ENCODE measurements around the gene KLKB1. TPM values are rescaled to one million over a fixed set of nuclear protein-coding genes. Genes with fewer than 3 reads are reported as not detected.

Gene KLKB1
- total RNA-seq, 2 donors from 2014 or later, result 1.6 to 2.6 TPM

- Histone ChIP-seq H3K9me3 (no peaks in the 10 kb centered on the region), H3K4me3 (peak overlapping the region; percentile 92), H3K27me3 (replicated peaks; ENCODE audit: insufficient read depth) (no peaks in the 10 kb centered on the region), H3K4me1 (ENCODE audit: control insufficient read depth in 1 of 2, low read depth in 2 of 2) (peaks cover 5 to 40% of the 10 kb centered on the region in 2 donors), H3K27ac (peak overlapping the region; percentile 96 to 97), H3K36me3 (no peaks in the 10 kb centered on the region)
- TF ChIP-seq, protein P1, sequence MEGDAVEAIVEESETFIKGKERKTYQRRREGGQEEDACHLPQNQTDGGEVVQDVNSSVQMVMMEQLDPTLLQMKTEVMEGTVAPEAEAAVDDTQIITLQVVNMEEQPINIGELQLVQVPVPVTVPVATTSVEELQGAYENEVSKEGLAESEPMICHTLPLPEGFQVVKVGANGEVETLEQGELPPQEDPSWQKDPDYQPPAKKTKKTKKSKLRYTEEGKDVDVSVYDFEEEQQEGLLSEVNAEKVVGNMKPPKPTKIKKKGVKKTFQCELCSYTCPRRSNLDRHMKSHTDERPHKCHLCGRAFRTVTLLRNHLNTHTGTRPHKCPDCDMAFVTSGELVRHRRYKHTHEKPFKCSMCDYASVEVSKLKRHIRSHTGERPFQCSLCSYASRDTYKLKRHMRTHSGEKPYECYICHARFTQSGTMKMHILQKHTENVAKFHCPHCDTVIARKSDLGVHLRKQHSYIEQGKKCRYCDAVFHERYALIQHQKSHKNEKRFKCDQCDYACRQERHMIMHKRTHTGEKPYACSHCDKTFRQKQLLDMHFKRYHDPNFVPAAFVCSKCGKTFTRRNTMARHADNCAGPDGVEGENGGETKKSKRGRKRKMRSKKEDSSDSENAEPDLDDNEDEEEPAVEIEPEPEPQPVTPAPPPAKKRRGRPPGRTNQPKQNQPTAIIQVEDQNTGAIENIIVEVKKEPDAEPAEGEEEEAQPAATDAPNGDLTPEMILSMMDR (IDR thresholded peaks at IDR 0.05), result no peak
- ATAC-seq (ENCODE audit: insufficient number of reproducible peaks, low FRiP score, low read depth) (no peak), DNase-seq (ENCODE audit: low spot score) (no peak)
These were observed 35.2 kb upstream of the KLKB1 start for GRCh38 chr4:186192066-186192612.

DNA sequence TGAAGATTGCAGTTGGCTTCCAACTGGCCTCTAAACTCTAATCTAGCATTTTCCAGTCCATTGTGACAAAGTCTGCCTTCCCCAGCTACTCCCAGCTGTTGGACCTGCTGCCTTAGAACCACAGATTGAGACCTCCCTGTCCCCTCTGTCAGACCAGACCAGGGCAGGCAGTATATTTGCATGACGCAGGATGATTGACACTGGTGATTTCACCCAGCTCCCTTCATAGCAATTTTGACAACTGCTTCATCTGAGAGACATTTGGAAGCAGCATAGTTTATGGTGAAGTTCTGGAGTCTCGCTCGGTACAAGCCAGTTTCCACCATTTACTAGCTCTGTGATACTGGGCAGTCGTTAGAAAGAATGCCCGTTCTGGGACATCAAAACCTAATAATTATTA is 33.5 kb upstream of the KLKB1 start:
- TF ChIP-seq, protein P1 (IDR thresholded peaks at IDR 0.05), result no peak
- no peaks in the 10 kb centered on the region for H3K36me3 ChIP-seq
- ATAC-seq (ENCODE audit: insufficient number of reproducible peaks, low FRiP score, low read depth), result no peak
- no peaks in the 10 kb centered on the region for H3K9me3 ChIP-seq
- no peak overlapping the region for H3K4me3 ChIP-seq
- no peak overlapping the region for H3K27ac ChIP-seq
- DNase-seq (ENCODE audit: low spot score), result no peak
- peaks cover 5 to 40% of the 10 kb centered on the region in 2 donors for H3K4me1 ChIP-seq (ENCODE audit: control insufficient read depth in 1 of 2, low read depth in 2 of 2)
- H3K27me3 ChIP-seq (replicated peaks; ENCODE audit: insufficient read depth), result no peaks in the 10 kb centered on the region

GRCh38 chr4:186196063-186196462 is 31.2 kb upstream of the KLKB1 start:
- ATAC-seq (ENCODE audit: insufficient number of reproducible peaks, low FRiP score, low read depth) (no peak), DNase-seq (ENCODE audit: low spot score) (no peak)
- TF ChIP-seq, protein P1 (IDR thresholded peaks at IDR 0.05), result no peak

GRCh38 chr4:186200516-186200915 is 26.8 kb upstream of the KLKB1 start:
- H3K9me3 ChIP-seq, result no peaks in the 10 kb centered on the region
- no peak overlapping the region for H3K4me3 ChIP-seq
- no peaks in the 10 kb centered on the region for H3K4me1 ChIP-seq (ENCODE audit: control insufficient read depth in 1 of 2, low read depth in 2 of 2)
- H3K36me3 ChIP-seq, result no peaks in the 10 kb centered on the region
- no peaks in the 10 kb centered on the region for H3K27me3 ChIP-seq (replicated peaks; ENCODE audit: insufficient read depth)
- TF ChIP-seq, protein P1 (IDR thresholded peaks at IDR 0.05), result no peak
- no peak overlapping the region for H3K27ac ChIP-seq
- ATAC-seq (ENCODE audit: insufficient number of reproducible peaks, low FRiP score, low read depth), result no peak
- no peak for DNase-seq (ENCODE audit: low spot score)

More at GRCh38 chr4:186196063-186196462, 31.2 kb upstream of the KLKB1 start:
- Histone ChIP-seq H3K4me3 (no peak overlapping the region), H3K27ac (no peak overlapping the region), H3K27me3 (replicated peaks; ENCODE audit: insufficient read depth) (no peaks in the 10 kb centered on the region), H3K36me3 (no peaks in the 10 kb centered on the region), H3K4me1 (ENCODE audit: control insufficient read depth in 1 of 2, low read depth in 2 of 2) (peaks cover 0 to 24% of the 10 kb centered on the region in 2 donors), H3K9me3 (no peaks in the 10 kb centered on the region)

- H3K4me3 ChIP-seq, result no peak overlapping the region
- H3K4me1 ChIP-seq (ENCODE audit: control insufficient read depth in 1 of 2, low read depth in 2 of 2), result no peaks in the 10 kb centered on the region
- no peak for ATAC-seq (ENCODE audit: insufficient number of reproducible peaks, low FRiP score, low read depth)
- H3K9me3 ChIP-seq, result no peaks in the 10 kb centered on the region
- TF ChIP-seq, protein P1 (IDR thresholded peaks at IDR 0.05), result no peak
- no peaks in the 10 kb centered on the region for H3K27me3 ChIP-seq (replicated peaks; ENCODE audit: insufficient read depth)
- no peaks in the 10 kb centered on the region for H3K36me3 ChIP-seq
- no peak for DNase-seq (ENCODE audit: low spot score)
- no peak overlapping the region for H3K27ac ChIP-seq
These were observed 26.3 kb upstream of the KLKB1 start for GRCh38 chr4:186201010-186201409.

Measured in thoracic aorta (tissue), 2 donors.